ENCODE measurements around the gene SWI5.

DNA sequence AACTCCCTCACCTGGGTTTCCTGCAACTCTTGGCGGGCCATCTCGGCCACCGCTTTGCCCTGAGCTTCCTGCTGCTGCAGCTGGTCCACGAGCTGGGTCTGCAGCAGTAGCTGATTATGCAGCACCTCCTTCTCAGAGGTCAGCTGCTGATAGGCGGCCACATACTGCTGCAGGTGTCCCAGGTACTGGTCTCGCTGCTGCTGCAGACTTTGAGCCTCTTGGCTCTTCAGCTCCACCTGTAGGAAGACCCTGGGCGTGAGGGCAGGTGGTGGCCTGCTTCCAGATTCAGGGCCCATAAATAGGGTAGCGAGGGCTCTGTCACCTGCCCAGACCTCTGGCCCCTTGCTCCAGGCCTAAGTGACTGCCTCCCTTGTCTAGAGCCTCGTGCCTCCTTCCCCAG lies 16.9 kb upstream of the SWI5 start:
- TF ChIP-seq GATA2 (IDR thresholded peaks at IDR 0.05; ENCODE audit: low read depth, low read length), result no peak
- no peak for TF ChIP-seq GATA3 (IDR thresholded peaks at IDR 0.05; ENCODE audit: low read depth, low read length)

All from SH-SY5Y (cell line).